GM12892 (cell line): ENCODE measurements around the gene SIAH3.

Experiments
- POLR2A ChIP-seq: IDR thresholded peaks from 2 replicates; pipeline ENCODE4 v1.6.1; 2011; ENCODE audit warnings: low read depth, low read length, control low read depth
- POLR2AphosphoS5 ChIP-seq: IDR thresholded peaks from 2 replicates; pipeline ENCODE4 v1.6.1; 2011; ENCODE audit warnings: low read depth, low read length, control low read depth

DNA sequence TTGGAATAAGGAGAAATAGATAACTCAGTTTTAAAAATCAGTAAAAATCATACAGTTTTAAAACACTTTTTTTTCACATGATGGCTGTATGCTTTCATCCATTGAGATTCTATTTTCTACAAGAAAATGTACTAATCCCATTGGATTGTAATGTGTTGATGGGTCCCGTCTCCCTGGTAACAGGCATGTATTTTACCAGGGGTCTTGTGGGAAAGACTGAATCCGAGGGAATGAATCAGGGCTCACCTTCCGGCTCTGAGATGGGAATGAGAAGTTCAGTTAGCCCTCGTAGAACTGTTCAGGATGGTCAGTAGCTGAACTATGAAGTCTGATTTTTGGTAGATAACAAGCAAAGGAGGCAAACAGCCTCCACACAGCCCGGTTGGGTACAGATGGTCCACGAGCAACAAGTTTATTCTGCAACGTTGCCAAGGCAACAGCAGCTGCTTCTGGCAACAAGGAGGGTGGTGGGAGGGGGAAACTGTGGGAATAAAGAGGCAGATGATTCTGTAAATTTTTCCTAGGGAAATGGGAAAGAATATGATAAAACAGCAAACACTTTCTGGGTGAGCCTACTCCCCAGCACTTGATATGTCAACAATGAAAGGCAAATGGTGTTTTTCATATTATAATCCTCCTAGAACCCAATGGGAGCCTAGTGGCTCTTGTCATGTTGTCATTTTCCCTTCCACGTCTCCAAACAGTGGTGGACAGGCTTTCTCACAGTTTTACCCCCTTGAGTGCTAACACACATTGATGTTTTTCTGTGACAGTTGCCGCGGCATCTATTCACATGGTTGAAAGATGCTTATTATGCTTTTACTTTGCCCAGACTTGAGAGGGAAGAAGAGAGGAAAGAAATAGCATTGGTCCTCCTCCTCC is 12.4 kb upstream of the SIAH3 start:
- TF ChIP-seq POLR2A (no peak), POLR2AphosphoS5 (no peak)
